GM18526 (cell line): Measurements from ENCODE around the gene FADS2.

Experiments used
- POLR2A ChIP-seq: IDR thresholded peaks from 3 replicates; pipeline ENCODE4 v1.6.1; 2011; ENCODE audit not compliant: insufficient read length; ENCODE audit errors: extremely low read depth

The FADS2 gene

DNA sequence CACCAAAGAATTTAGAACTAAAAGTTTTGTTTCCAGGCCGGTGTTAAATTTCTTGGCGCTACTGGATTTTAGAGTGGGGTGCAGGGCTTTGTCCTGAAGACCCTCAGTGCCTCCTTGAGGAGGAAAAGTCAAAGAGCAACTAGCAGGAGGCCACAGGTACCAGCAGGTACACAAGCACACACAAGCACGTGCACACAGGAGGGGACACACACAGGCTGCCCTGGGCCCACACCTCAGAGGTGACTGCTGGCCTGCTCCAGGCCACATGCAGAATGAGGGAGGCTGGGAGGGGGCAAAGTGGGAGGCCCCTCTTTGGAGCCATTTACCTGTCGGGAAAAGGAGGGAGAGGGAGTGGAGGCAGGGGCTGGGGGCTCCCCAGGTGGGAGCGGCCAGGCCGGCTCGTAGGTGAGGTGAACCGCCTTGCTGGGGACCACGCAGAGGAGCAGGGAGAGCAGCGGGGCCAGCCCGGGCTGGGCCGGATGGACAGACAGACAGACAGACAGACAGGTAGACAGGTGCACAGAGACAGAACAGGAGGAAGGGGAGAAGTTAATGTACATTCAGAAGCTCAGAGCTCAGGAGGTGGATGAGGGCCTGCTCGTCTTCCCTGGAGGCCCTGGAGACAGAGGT is 77.1 kb downstream of the FADS2 start:
- TF ChIP-seq POLR2A: no peak

DNA sequence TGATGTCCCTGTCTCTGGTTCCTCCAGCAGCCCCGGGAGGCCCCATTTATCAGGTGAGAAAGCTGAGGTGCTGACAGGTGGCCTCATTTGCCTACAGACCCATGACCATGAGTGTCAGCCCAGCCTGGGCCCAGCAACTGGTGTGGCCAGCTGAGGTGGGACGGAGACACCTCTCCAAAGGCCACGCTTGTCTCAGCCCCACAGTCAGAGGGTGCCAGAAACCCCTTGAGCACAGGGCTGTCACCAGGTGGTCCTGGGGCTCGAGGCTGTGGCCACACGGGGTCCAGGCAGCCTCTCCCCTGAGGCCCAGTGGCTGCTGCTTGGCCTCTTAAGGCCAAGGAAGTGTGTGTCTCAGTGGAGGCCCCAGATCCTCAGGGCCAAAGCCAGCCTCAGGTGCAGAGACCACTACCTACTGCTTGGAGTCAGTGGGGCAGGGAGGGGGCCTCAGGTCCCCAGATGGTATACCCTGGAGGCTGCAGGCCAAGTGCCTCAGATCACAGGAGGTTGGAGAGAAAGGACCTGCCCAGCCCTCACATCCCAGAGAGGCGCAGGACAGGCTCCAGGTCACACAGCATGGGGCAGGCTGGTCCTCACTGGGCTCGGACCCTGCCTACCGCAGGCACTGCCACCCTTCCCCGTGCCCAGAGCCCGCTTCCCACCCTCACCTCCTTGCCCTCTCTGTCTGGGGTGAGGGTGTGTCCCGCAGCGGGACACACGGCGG is 77.9 kb downstream of the FADS2 start:
- no peak for TF ChIP-seq POLR2A

DNA sequence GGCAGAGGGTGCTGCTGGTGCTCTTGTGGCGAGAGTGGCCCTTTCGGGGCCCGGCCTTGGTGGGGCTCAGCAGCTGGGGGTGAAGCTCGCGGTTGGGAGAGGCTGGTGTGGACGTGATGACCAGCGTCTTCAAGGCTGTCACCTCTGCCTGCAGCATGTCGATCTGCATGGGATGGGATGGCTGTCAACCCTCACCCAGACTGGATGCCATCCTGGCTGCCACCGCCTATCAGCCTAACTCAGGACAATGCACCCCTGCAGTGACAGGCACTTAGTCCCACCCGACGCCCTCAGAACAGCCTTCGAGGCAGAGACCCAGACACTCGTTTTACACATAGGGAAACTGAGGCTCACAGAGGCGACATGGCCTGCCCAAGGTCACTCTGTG is 78.4 kb downstream of the FADS2 start:
- TF ChIP-seq POLR2A: no peak

DNA sequence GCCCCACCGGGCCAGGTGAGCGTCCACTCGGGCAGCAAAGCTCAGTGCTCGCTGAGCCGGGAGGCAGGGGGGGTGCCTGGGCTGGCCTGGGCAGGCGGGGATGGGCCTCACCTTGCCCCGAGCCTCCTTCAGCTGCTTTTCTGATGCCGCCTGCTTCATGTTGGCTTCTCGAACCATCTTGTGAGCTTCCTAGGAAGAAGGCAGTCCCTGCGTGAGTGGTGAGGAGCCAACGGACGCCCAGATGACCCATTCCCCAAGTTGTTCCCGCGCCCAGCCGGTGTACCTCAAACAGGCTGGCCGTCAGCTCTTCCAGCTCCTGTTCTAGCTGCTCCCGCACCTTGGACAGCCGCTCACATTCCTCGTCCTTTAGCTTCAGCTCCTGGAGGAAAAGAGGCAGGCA is 79.2 kb downstream of the FADS2 start:
- TF ChIP-seq POLR2A: no peak

DNA sequence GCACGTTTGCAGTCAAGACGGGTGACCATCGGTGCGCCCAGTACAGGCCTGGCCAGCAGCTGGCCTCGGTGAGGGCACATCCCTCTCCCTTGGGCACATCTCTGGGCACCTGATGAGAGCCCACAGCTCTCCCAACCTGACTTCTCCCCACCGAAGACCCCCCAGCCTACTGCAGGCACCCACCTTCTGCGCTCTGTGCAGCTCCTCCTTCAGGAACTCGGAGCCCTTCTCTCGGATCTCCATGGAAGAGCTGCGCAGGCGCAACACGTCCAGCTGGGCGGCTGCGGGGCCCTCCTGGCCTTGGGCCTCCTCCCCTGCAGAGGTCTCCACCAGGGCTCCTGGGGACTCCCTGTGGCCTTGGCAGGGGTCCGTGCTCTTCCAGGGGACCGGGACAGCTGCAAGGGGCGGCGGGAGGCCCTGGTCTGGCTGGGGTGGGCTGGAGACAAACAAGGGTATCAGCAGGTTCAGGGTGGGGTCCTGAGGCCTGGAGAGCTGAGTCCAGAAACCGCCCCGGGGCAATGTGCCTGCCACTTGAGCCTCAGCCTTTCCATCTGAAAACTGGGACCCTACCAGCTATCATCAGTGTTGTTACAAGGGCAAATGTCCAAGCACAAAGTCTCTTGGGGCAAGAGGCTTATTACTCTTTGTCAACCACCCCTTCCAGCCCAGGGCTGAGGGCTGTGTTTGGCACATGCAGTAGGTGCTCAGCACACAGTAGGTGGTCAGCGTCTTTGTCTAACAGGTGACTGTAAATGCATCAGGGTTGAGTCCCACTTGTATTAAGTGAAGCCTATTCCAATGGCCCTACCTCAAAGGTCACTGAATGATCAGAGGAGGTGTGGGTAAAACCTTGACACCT is 80.0 kb downstream of the FADS2 start:
- no peak for TF ChIP-seq POLR2A

DNA sequence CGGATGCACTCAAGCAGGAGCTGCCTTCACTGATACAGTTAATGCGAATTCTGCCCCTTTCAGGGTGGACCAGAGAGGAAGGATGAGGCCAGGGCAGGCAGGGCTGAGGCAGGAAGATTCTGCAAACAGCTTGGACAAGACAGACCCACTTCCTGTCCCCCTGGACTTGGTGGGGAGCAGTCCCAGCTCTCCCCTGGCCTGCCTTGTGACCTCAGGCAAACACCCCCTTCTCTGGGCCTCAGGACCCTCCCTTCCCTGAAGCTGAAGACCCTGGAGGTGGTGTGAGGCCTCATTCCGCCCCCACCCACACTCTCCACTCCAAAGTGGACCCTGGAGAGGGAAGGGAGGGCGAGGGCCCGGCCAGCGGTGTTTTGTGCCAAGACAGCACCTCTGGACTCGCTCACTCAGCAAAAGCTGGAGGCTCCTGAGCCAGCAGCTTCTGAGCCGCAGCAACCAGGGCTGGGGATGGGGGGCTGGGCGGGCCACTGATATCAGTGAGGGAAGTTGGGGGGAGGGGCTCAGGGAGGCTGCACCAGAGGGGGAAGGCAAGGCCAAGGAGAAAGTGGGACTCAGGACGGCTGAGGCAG is 80.7 kb downstream of the FADS2 start:
- TF ChIP-seq POLR2A: no peak

DNA sequence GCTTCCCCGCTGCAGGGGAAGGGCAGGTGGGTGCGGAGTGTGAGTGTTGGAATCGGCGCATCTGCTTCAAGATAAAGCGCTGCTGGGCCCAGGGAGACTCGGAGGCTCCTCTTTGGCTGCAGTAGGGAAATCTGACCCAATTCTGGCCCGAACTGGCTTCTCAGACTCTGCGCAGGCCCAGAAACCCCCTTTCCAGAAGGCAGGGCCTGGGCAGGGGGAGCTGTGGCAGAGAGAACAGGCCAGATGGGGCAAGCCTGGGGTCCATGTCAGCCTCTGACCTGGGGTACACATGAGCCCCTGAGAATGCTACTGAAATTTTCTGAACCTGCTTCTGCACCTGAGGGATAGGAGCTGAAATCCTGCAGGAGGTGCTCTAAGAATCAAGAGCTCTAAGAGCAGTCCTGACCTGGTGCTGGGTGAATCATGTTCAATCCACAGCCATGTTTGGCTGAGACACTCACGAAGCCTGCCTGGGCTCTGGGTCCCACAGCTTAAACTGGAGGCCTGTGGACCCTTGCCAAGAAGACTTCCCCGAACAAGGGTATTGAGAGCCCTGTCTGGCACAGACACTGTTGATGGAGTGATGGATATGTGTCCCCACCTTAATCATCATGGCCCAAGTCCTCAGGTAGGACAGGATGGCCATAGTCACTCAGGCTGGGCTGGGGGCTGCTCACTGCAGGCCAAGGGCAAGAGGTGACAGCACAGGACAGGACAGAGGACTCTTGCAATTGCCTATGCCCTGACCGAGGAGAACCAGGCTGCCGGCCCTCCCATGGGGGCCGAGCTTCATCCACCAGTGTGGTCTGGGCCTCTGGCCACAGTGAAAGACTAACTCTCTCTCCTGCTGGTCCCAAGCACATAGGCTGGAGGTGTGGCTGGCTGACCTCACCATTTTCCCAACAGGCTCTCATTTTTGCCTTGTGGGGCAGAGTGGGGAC is 82.4 kb downstream of the FADS2 start:
- no peak for TF ChIP-seq POLR2A

DNA sequence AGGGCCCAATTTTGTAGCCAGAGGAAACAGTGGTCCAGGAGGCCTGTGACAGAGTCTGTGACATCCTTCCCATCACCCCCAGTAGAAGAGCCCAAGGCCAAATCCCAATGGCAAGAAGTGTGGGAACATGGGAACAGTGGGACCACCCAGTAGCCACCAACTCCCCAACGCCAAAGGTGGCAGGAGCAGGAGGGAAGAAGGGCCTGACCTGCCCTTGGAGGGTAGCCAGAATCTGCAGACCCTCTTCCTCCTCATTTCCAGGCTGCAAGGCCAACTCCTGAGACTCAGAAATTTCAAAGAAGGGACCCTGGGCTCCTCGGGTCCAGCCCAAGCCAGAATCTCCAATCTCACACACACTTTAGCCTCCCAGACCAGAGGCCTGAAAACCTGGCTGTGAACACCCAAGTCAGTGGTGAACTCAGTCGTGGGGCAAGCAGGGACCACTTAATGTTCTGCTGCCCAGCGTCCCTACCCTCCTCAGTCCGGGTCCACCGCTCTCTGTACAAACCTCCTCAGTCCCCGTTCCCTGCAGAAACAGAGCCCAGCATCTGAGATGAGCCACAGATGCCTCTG is 83.1 kb downstream of the FADS2 start:
- no peak for TF ChIP-seq POLR2A

DNA sequence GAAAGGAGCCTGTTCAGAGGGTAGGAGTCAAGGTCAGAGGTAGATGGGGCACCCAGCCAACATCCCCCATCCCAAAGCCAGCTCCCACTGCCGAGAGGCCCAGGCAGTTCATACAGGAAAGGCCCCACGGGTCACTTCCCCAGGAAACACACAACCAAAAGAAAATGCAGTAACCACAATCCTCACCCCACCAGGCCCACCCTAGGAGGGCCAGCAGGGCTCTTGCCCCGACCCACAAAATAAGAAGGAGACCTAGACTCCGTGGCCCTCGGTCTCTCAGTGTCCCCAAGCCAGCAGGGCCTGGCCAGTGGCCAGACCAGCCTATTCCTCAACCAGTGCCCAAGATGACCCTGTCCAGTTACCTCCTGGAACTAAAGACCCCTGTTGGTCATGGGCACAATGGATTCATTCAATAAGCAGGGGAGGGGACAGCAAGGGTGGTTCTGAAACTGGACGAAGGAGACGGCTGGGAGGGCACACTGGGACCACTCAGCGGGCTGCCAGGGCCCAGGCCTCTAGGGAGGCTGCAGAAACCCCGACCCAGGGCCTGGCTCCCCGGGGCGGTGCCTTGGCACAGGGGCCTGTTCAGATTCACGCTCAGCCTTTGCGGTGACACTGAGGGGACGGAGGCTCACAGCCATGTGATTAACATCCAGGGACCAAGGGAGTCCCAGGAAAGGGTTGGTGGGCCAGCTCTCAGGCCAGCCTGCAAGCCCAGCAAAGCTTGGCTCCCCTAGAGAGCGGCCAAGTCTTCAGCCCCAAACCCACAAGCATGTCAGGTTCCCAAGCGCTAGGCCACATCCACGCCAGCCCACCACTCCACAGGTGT is 83.8 kb downstream of the FADS2 start:
- no peak for TF ChIP-seq POLR2A

DNA sequence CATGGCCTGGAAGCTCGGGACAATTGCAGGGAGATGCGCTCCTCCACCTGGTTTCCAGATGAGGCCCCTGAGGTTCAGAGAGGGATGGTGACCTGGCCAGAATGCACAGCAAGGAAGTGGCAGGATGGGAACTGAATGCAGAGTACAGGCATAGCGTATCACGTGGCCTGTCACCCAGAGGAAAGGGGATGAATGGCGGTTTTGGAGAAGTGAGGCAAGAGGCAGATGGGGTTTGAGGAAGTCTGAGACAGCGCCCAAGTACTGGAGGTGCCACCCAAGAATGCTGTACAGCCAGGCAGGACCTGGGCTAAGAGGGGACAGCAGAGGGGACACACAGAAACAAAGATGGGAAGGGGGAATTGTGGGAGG is 84.4 kb downstream of the FADS2 start:
- TF ChIP-seq POLR2A: no peak

DNA sequence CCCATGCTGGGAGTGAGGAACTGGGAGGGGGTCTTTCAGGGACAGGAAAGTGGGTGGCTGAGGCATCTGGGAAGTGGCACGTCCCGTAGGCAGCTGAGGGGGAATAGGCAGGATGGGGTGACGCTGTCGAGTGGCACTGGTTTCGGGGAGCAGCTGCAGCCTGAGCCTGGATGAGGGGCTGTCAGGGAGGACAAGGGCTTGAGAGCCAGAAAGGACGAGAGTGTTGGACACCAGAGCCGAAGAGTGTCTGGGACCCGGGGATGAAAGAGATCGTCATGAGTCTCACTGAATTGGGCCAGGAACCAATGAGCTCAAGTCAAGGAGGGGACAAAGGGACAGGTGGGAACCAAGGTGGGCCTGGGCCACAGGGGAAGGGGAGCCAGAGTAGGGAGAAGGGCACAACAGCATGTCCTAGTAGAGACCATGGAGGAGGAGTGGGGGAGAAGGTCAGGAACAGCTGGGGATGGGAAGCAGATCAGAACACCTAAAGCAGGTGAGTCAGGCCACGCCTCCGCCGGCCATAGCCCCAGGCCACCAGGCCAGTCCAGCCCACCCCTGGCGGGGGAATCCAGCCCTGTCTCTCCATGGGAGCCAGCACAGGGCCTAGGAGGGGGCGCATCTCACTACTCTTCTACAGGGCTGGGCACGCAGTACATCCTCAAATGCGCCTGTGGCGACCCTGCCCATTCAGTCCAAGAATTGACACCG is 85.0 kb downstream of the FADS2 start:
- TF ChIP-seq POLR2A: no peak

DNA sequence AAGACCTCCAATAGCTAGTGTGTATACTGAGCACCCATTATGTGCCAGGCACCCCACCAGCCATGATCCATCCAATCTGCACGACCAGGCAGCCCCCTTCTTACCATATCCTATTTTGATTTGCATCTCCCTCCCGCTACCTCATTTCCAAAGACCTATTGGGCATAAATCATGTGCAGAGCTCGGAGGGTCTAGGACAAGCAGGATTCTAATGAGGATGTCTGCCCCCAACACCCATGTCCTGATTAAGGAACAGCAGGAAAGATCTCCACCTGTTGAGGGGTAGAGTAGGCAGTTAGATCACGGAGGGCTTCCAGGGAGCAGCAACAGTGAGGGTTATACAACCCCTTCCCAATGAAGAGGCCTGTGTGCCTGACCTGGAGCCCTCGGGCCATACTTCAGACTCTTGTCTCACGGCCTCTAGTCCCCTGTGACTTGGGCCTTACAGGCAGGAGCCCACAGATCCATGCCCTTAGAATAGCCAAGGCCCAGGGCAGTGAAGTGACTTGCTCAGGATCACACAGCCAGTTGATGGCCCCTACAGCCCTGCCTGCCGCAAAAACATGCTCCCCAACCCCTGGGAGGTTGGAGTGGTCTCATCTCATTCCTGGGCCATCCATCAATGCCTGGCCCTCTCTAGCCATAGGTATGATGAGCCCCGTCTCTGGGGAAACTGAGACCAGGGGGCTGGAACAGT is 85.7 kb downstream of the FADS2 start:
- no peak for TF ChIP-seq POLR2A

DNA sequence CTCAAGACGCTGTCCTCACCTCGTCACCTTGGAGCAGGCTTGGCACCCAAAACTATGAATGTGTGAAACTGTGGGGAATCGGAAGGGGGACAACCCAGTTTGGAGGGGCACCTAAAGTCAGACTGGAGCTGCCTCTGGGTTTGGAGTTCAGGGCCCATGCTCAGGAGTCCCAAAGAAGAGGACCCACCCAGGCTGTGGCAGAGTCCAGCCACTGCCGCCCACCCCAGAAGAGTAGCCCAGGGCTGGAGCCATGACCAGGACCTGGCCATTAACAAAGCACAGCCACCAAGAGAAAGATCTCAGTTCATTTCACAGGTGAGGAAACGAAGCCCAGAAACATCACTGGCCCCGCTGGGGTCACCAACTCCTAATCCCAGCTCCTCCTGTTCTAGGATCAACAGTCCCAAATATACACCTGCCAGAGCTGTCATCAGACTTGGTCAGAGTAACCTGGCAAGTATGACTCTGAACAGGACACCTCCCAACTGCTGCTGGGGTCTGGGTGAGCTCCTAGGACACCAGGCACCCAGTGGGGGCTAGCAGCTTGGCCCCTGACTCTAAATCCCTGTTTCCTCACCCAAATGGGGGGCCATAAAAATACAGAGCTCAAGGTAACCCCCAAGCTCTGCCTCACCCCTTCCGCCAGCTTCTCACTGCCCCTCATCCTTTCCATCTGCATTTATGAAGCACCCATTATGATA is 86.5 kb downstream of the FADS2 start:
- TF ChIP-seq POLR2A: no peak
